GM21367 (cell line): ENCODE data around the gene UVSSA.
"Not testable (repeated sequence)": the region's sequence is repeated elsewhere in the genome, so short reads cannot be mapped to it uniquely, and the experiment has no call there.

ENCODE experiments used
- ATAC-seq: cut with Tn5 transposase; IDR thresholded peaks from one replicate; pipeline ENCODE4 v1.9.1; 2021; ENCODE audit not compliant: unreplicated experiment

UVSSA gene

GRCh38 chr4:1360423-1361283, 13.6 kb downstream of the UVSSA start:
- no peak for ATAC-seq

GRCh38 chr4:1361431-1361830, 14.4 kb downstream of the UVSSA start:
- ATAC-seq: no peak

- no peak for ATAC-seq
These were observed 15.0 kb downstream of the UVSSA start for GRCh38 chr4:1362046-1362445.

GRCh38 chr4:1362521-1362920, 15.5 kb downstream of the UVSSA start:
- no peak for ATAC-seq

- ATAC-seq: no peak
These were observed 16.5 kb downstream of the UVSSA start for GRCh38 chr4:1363513-1363912.

GRCh38 chr4:1364217-1364616, 17.2 kb downstream of the UVSSA start:
- ATAC-seq: no peak

- ATAC-seq: no peak
These were observed 17.7 kb downstream of the UVSSA start for GRCh38 chr4:1364748-1365147.

- no peak for ATAC-seq
These were observed 18.5 kb downstream of the UVSSA start for GRCh38 chr4:1365271-1366178.

GRCh38 chr4:1366371-1367229, 19.6 kb downstream of the UVSSA start:
- no peak for ATAC-seq

GRCh38 chr4:1367230-1367935, 20.4 kb downstream of the UVSSA start:
- no peak for ATAC-seq

- no peak for ATAC-seq
These were observed 20.9 kb downstream of the UVSSA start for GRCh38 chr4:1367936-1368289.

GRCh38 chr4:1368421-1369090, 21.5 kb downstream of the UVSSA start:
- no peak for ATAC-seq

- ATAC-seq: no peak
These were observed 22.1 kb downstream of the UVSSA start for GRCh38 chr4:1369091-1369450.

- ATAC-seq: no peak
These were observed 22.6 kb downstream of the UVSSA start for GRCh38 chr4:1369479-1370079.

- no peak for ATAC-seq
These were observed 23.5 kb downstream of the UVSSA start for GRCh38 chr4:1370321-1371124.

GRCh38 chr4:1371176-1372165, 24.5 kb downstream of the UVSSA start:
- no peak for ATAC-seq

- not testable (repeated sequence) for ATAC-seq
These were observed 25.6 kb downstream of the UVSSA start for GRCh38 chr4:1372576-1372975.
